NOMO-1 (cell line): ENCODE data around the gene TRIM5.

Experiments
- DNase-seq, 2 experiments: peaks; one replicate each; lab custom pipeline; 2025; ENCODE audit not compliant: unreplicated experiment in 2 of 2; lab: John Stamatoyannopoulos, UW

Gene TRIM5

GRCh38 chr11:5625281-5625680, 59.6 kb downstream of the TRIM5 start:
- DNase-seq, result no peak

- DNase-seq, result peak; percentile 89 to 95
Measured at GRCh38 chr11:5624489-5625279, 60.2 kb downstream of the TRIM5 start, which contains the start of gene TRIM34. Gene TRIM34 (plus strand): TSS chr11:5625001. CDS start chr11:5632332, 7,331 bp downstream.

DNA sequence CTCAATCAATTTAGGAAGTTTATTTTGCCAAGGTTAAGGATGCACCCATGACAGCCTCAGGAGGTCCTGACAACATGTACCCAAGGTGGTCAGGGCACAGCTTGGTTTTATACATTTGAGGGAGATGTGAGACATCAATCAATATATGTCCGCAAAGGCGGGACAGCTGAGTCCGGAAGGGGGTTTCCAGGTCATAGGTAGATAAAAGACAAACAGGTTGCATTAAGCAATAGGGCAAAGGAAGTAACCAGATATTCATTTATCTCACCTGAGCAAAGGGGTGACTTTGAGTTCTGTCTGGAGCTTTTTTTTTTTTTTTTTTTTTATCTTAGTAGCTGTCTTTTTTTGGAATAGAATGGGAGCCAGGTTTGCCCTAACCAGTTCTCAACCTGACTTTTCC, 62.1 kb downstream of the TRIM5 start:
- DNase-seq, result no peak

- no peak for DNase-seq
Measured at GRCh38 chr11:5621580-5621979, 63.3 kb downstream of the TRIM5 start.

DNA sequence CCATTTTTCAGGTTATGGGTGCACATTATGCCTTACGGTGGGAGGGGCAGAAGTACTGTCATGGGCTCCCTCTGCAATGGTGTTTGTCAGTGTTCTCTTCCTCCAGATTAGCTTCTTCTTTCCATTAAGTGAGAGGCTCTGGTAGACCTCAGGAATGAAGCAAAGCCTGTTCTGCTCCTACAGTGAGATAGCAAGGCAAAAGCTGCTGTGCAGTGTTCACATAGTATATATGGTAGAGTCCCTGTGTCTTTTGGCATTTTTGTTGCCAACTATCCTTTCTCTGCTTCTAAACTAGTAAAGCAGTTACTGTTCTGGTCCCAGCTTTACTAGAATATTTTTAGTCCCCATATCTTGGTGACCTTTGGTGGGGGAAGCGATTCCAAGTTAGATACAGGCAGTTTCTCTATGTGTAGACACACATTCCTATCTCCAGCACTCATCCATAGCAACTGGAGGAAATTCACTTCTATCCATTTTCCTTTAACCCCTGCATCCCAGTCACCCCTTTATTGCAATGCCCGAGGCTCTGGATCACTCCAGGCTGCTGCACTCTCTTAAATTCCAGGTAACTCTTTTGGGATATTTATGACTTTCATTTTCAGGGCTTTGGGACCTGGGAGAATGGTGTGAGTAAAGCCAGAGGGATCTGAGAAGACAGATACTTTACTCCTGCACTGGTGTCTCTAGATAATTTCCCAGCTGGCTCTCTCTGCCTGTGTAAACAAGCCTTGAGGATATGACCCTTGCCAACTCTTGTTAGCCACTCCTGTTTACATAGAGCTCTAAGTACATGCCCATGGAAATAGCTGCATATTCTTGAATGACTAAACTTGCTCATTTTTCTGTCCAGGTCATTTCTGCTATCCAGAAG, 64.0 kb downstream of the TRIM5 start:
- no peak for DNase-seq

- no peak for DNase-seq
Measured at GRCh38 chr11:5618807-5619206, 66.1 kb downstream of the TRIM5 start.
